ENCODE measurements around the gene CSNK2A3. TPM values are rescaled to one million over a fixed set of nuclear protein-coding genes. Genes with fewer than 3 reads are reported as not detected.
"Not testable (repeated sequence)": the region's sequence is repeated elsewhere in the genome, so short reads cannot be mapped to it uniquely, and the experiment has no call there.

The CSNK2A3 gene
- total RNA-seq, 1 donor: 1.3 TPM

- Histone ChIP-seq H3K4me3 (ENCODE audit: low read length) (no peak overlapping the region), H3K27me3 (ENCODE audit: insufficient read depth, low read length) (peaks cover 21% of the 10 kb centered on the region), H3K4me1 (ENCODE audit: insufficient read depth, low read length) (peaks cover 9% of the 10 kb centered on the region), H3K9me3 (ENCODE audit: low read depth, low read length) (no peaks in the 10 kb centered on the region)
Observed at GRCh38 chr11:11366793-11367192, 13.7 kb upstream of the CSNK2A3 start.

GRCh38 chr11:11363674-11364073, 10.6 kb upstream of the CSNK2A3 start:
- Histone ChIP-seq H3K4me3 (ENCODE audit: low read length) (no peak overlapping the region), H3K4me1 (ENCODE audit: insufficient read depth, low read length) (no peaks in the 10 kb centered on the region), H3K27me3 (ENCODE audit: insufficient read depth, low read length) (peaks cover 21% of the 10 kb centered on the region), H3K9me3 (ENCODE audit: low read depth, low read length) (no peaks in the 10 kb centered on the region)

- H3K9me3 ChIP-seq (ENCODE audit: low read depth, low read length): no peaks in the 10 kb centered on the region
- H3K4me1 ChIP-seq (ENCODE audit: insufficient read depth, low read length): no peaks in the 10 kb centered on the region
- no peak overlapping the region for H3K4me3 ChIP-seq (ENCODE audit: low read length)
- H3K27me3 ChIP-seq (ENCODE audit: insufficient read depth, low read length): peaks cover 25% of the 10 kb centered on the region
Observed at GRCh38 chr11:11359611-11360010, 6.6 kb upstream of the CSNK2A3 start.

GRCh38 chr11:11356842-11357241, 3.8 kb upstream of the CSNK2A3 start:
- H3K4me1 ChIP-seq (ENCODE audit: insufficient read depth, low read length): no peaks in the 10 kb centered on the region
- peaks cover 7% of the 10 kb centered on the region for H3K27me3 ChIP-seq (ENCODE audit: insufficient read depth, low read length)
- H3K9me3 ChIP-seq (ENCODE audit: low read depth, low read length): no peaks in the 10 kb centered on the region
- H3K4me3 ChIP-seq (ENCODE audit: low read length): no peak overlapping the region

GRCh38 chr11:11351851-11352250, 1.2 kb downstream of the CSNK2A3 start:
- not testable (repeated sequence) for H3K27me3 ChIP-seq (ENCODE audit: insufficient read depth, low read length); H3K4me1 ChIP-seq (ENCODE audit: insufficient read depth, low read length); H3K4me3 ChIP-seq (ENCODE audit: low read length); H3K9me3 ChIP-seq (ENCODE audit: low read depth, low read length)

GRCh38 chr11:11351042-11351586, 1.9 kb downstream of the CSNK2A3 start:
- H3K27me3 ChIP-seq (ENCODE audit: insufficient read depth, low read length): peaks cover 1% of the 10 kb centered on the region
- no peaks in the 10 kb centered on the region for H3K4me1 ChIP-seq (ENCODE audit: insufficient read depth, low read length)
- no peaks in the 10 kb centered on the region for H3K9me3 ChIP-seq (ENCODE audit: low read depth, low read length)
- H3K4me3 ChIP-seq (ENCODE audit: low read length): no peak overlapping the region

- Histone ChIP-seq H3K9me3 (ENCODE audit: low read depth, low read length) (no peaks in the 10 kb centered on the region), H3K27me3 (ENCODE audit: insufficient read depth, low read length) (no peaks in the 10 kb centered on the region), H3K4me1 (ENCODE audit: insufficient read depth, low read length) (no peaks in the 10 kb centered on the region), H3K4me3 (ENCODE audit: low read length) (no peak overlapping the region)
Observed at GRCh38 chr11:11349870-11350337, 3.1 kb downstream of the CSNK2A3 start.

GRCh38 chr11:11349106-11349825, 3.8 kb downstream of the CSNK2A3 start:
- Histone ChIP-seq H3K9me3 (ENCODE audit: low read depth, low read length) (no peaks in the 10 kb centered on the region), H3K27me3 (ENCODE audit: insufficient read depth, low read length) (no peaks in the 10 kb centered on the region), H3K4me1 (ENCODE audit: insufficient read depth, low read length) (no peaks in the 10 kb centered on the region), H3K4me3 (ENCODE audit: low read length) (no peak overlapping the region)

- Histone ChIP-seq H3K4me1 (ENCODE audit: insufficient read depth, low read length) (no peaks in the 10 kb centered on the region), H3K9me3 (ENCODE audit: low read depth, low read length) (no peaks in the 10 kb centered on the region), H3K4me3 (ENCODE audit: low read length) (no peak overlapping the region), H3K27me3 (ENCODE audit: insufficient read depth, low read length) (no peaks in the 10 kb centered on the region)
Observed at GRCh38 chr11:11348303-11348702, 4.7 kb downstream of the CSNK2A3 start.

GRCh38 chr11:11347592-11347991, 5.5 kb downstream of the CSNK2A3 start:
- Histone ChIP-seq H3K27me3 (ENCODE audit: insufficient read depth, low read length) (no peaks in the 10 kb centered on the region), H3K9me3 (ENCODE audit: low read depth, low read length) (no peaks in the 10 kb centered on the region), H3K4me1 (ENCODE audit: insufficient read depth, low read length) (no peaks in the 10 kb centered on the region), H3K4me3 (ENCODE audit: low read length) (no peak overlapping the region)

- Histone ChIP-seq H3K4me1 (ENCODE audit: insufficient read depth, low read length) (no peaks in the 10 kb centered on the region), H3K4me3 (ENCODE audit: low read length) (no peak overlapping the region), H3K9me3 (ENCODE audit: low read depth, low read length) (no peaks in the 10 kb centered on the region), H3K27me3 (ENCODE audit: insufficient read depth, low read length) (no peaks in the 10 kb centered on the region)
Observed at GRCh38 chr11:11346303-11346702, 6.7 kb downstream of the CSNK2A3 start.

GRCh38 chr11:11345099-11345498, 8.0 kb downstream of the CSNK2A3 start:
- Histone ChIP-seq H3K4me1 (ENCODE audit: insufficient read depth, low read length) (no peaks in the 10 kb centered on the region), H3K9me3 (ENCODE audit: low read depth, low read length) (no peaks in the 10 kb centered on the region), H3K4me3 (ENCODE audit: low read length) (no peak overlapping the region), H3K27me3 (ENCODE audit: insufficient read depth, low read length) (no peaks in the 10 kb centered on the region)

- H3K4me1 ChIP-seq (ENCODE audit: insufficient read depth, low read length): no peaks in the 10 kb centered on the region
Observed at GRCh38 chr11:11344045-11344444, 9.0 kb downstream of the CSNK2A3 start.

GRCh38 chr11:11338304-11338703, 14.7 kb downstream of the CSNK2A3 start:
- H3K4me1 ChIP-seq (ENCODE audit: insufficient read depth, low read length): no peaks in the 10 kb centered on the region
- H3K4me3 ChIP-seq (ENCODE audit: low read length): no peak overlapping the region
- no peaks in the 10 kb centered on the region for H3K27me3 ChIP-seq (ENCODE audit: insufficient read depth, low read length)
- no peaks in the 10 kb centered on the region for H3K9me3 ChIP-seq (ENCODE audit: low read depth, low read length)

More at GRCh38 chr11:11344045-11344444, 9.0 kb downstream of the CSNK2A3 start:
- no peaks in the 10 kb centered on the region for H3K9me3 ChIP-seq (ENCODE audit: low read depth, low read length)
- H3K27me3 ChIP-seq (ENCODE audit: insufficient read depth, low read length): no peaks in the 10 kb centered on the region
- no peak overlapping the region for H3K4me3 ChIP-seq (ENCODE audit: low read length)

- H3K4me1 ChIP-seq (ENCODE audit: insufficient read depth, low read length): no peaks in the 10 kb centered on the region
- H3K4me3 ChIP-seq (ENCODE audit: low read length): no peak overlapping the region
- no peaks in the 10 kb centered on the region for H3K27me3 ChIP-seq (ENCODE audit: insufficient read depth, low read length)
- no peaks in the 10 kb centered on the region for H3K9me3 ChIP-seq (ENCODE audit: low read depth, low read length)
Observed at GRCh38 chr11:11336664-11337063, 16.4 kb downstream of the CSNK2A3 start.

- no peak overlapping the region for H3K4me3 ChIP-seq (ENCODE audit: low read length)
- H3K27me3 ChIP-seq (ENCODE audit: insufficient read depth, low read length): no peaks in the 10 kb centered on the region
- H3K4me1 ChIP-seq (ENCODE audit: insufficient read depth, low read length): no peaks in the 10 kb centered on the region
- no peaks in the 10 kb centered on the region for H3K9me3 ChIP-seq (ENCODE audit: low read depth, low read length)
Observed at GRCh38 chr11:11335043-11335442, 18.0 kb downstream of the CSNK2A3 start.

Measured in mononuclear cell (primary cell).